Small intestine (tissue), 7 donors: ENCODE measurements around the gene ZNF311. TPM values are rescaled to one million over a fixed set of nuclear protein-coding genes. Genes with fewer than 3 reads are reported as not detected.
"Not testable (repeated sequence)": the region's sequence is repeated elsewhere in the genome, so short reads cannot be mapped to it uniquely, and the experiment has no call there.

Experiments
- DNase-seq, 2 donors: peaks; one replicate each; pipeline versions ENCODE4 v3.0.0 to v3.0.0-alpha.2; 2013
- FAIRE-seq: peaks from 2 replicates; lab custom pipeline; 2012; peaks lifted over from hg19 to GRCh38; lab: Jason Lieb, UNC
- H3K27ac ChIP-seq, 3 donors: one replicate each; pipeline ENCODE4 v1.5.1; 2013; ENCODE audit warnings: low read length in 2 of 3, mild to moderate bottlenecking in 2 of 3, control low read depth in 1 of 3, inconsistent platforms in 1 of 3, low read depth in 1 of 3, moderate library complexity in 1 of 3
- H3K27me3 ChIP-seq, 3 donors: one replicate each; pipeline ENCODE4 v1.6.1; 2013; ENCODE audit warnings: low read length in 3 of 3, inconsistent platforms in 1 of 3; ENCODE audit not compliant: control insufficient read depth in 3 of 3, insufficient read depth in 3 of 3
- H3K36me3 ChIP-seq, 3 donors: one replicate each; pipeline ENCODE4 v1.6.1; 2013; ENCODE audit warnings: low read length in 3 of 3, inconsistent platforms in 1 of 3, low read depth in 1 of 3, mild to moderate bottlenecking in 1 of 3, moderate library complexity in 1 of 3; ENCODE audit not compliant: control insufficient read depth in 3 of 3, insufficient read depth in 2 of 3
- H3K4me1 ChIP-seq, 3 donors: one replicate each; pipeline ENCODE4 v1.6.1; 2013; ENCODE audit warnings: low read length in 2 of 3, inconsistent platforms in 1 of 3, low read depth in 1 of 3, mild to moderate bottlenecking in 1 of 3, moderate library complexity in 1 of 3; ENCODE audit not compliant: control insufficient read depth in 3 of 3, insufficient read depth in 2 of 3
- H3K4me3 ChIP-seq, 3 donors: one replicate each; pipeline ENCODE4 v1.5.1; 2013; ENCODE audit warnings: low read length in 3 of 3, control low read depth in 1 of 3, inconsistent platforms in 1 of 3, low read depth in 1 of 3, mild to moderate bottlenecking in 1 of 3, moderate library complexity in 1 of 3
- H3K9me3 ChIP-seq, 2 donors: one replicate each; pipeline ENCODE4 v1.6.1; 2013; ENCODE audit warnings: low read depth in 1 of 2, low read length in 1 of 2; ENCODE audit not compliant: control insufficient read depth in 2 of 2, insufficient read depth in 1 of 2
- WGBS, 3 donors: extraction: QIAGEN DNeasy Blood & Tissue Kit; methylation state at CpG; one replicate each; pipeline ENCODE4 v1.1.7; 2013; 5-methylcytosine and 5-hydroxymethylcytosine counted together
- polyA plus RNA-seq, 4 donors: library from polyadenylated mRNA; stranded (reverse) in 3 of 4; unstranded in 1 of 4; fragments of 200-250 nt in 3 of 4; fragments of 120-200 nt in 1 of 4; gene quantifications; one replicate each; pipeline versions ENCODE4 v1.2.1 to v1.2.3, GENCODE V29; 2013
- donor health status: healthy with polysubstance abuse.
- donor health status: control.
- donor health status: control.
- donor health status: Bipolar disorder and iron deficiency.
- donor health status: healthy.

The ZNF311 gene
- polyA plus RNA-seq, 4 donors: 0.27 to 4.1 (median 0.86) TPM

- H3K27me3 ChIP-seq, H3K4me1 ChIP-seq, FAIRE-seq, H3K27ac ChIP-seq, DNase-seq, H3K36me3 ChIP-seq, H3K4me3 ChIP-seq: not testable (repeated sequence)
- 92 to 94% (median 92%) methylated on average over 21 of the region's 21 CpGs for WGBS, 3 donors
- H3K9me3 ChIP-seq: peaks cover 0 to 11% of the 10 kb centered on the region in 2 donors
Observed at GRCh38 chr6:28970056-28970455, 35.1 kb downstream of the ZNF311 start.

GRCh38 chr6:28969129-28969528 is 36.0 kb downstream of the ZNF311 start:
- no peaks in the 10 kb centered on the region for H3K27me3 ChIP-seq
- no peak for FAIRE-seq

GRCh38 chr6:28968476-28968875 is 36.6 kb downstream of the ZNF311 start:
- Histone ChIP-seq H3K4me1 (no peaks in the 10 kb centered on the region), H3K4me3 (no peak overlapping the region), H3K9me3 (peaks cover 0 to 11% of the 10 kb centered on the region in 2 donors), H3K27ac (no peak overlapping the region), H3K27me3 (no peaks in the 10 kb centered on the region), H3K36me3 (no peaks in the 10 kb centered on the region)
- FAIRE-seq: no peak
- WGBS, 3 donors: 73 to 85% (median 83%) methylated on average over 4 of the region's 4 CpGs
- no peak for DNase-seq

More at GRCh38 chr6:28969129-28969528, 36.0 kb downstream of the ZNF311 start:
- H3K9me3 ChIP-seq: peaks cover 0 to 11% of the 10 kb centered on the region in 2 donors
- no peaks in the 10 kb centered on the region for H3K36me3 ChIP-seq
- H3K4me1 ChIP-seq: no peaks in the 10 kb centered on the region
- H3K4me3 ChIP-seq: no peak overlapping the region
- 78 to 94% (median 93%) methylated on average over 15 of the region's 15 CpGs for WGBS, 3 donors
- no peak for DNase-seq
- no peak overlapping the region for H3K27ac ChIP-seq

GRCh38 chr6:28965706-28966105 is 39.4 kb downstream of the ZNF311 start:
- peaks cover 0 to 2% (median 0%) of the 10 kb centered on the region in 3 donors for H3K27me3 ChIP-seq
- H3K4me3 ChIP-seq: no peak overlapping the region
- DNase-seq (no peak), FAIRE-seq (no peak)
- H3K9me3 ChIP-seq: peaks cover 0 to 11% of the 10 kb centered on the region in 2 donors
- no peak overlapping the region for H3K27ac ChIP-seq
- no peaks in the 10 kb centered on the region for H3K4me1 ChIP-seq
- 88 to 93% (median 89%) methylated on average over 2 of the region's 2 CpGs for WGBS, 3 donors
- no peaks in the 10 kb centered on the region for H3K36me3 ChIP-seq

GRCh38 chr6:28960846-28961500 is 44.1 kb downstream of the ZNF311 start:
- no peak overlapping the region for H3K27ac ChIP-seq
- 51 to 78% (median 68%) methylated on average over 4 of the region's 4 CpGs for WGBS, 3 donors

GRCh38 chr6:28958561-28959243 is 46.4 kb downstream of the ZNF311 start:
- not testable (repeated sequence) for H3K27ac ChIP-seq, DNase-seq, H3K9me3 ChIP-seq, H3K36me3 ChIP-seq, FAIRE-seq, H3K4me3 ChIP-seq, H3K27me3 ChIP-seq, H3K4me1 ChIP-seq
- 84 to 90% (median 85%) methylated on average over 11 to 13 of the region's 13 CpGs for WGBS, 3 donors

More at GRCh38 chr6:28960846-28961500, 44.1 kb downstream of the ZNF311 start:
- Histone ChIP-seq H3K4me3 (no peak overlapping the region), H3K27me3 (peaks cover 0 to 2% (median 0%) of the 10 kb centered on the region in 3 donors), H3K36me3 (no peaks in the 10 kb centered on the region), H3K9me3 (no peaks in the 10 kb centered on the region), H3K4me1 (no peaks in the 10 kb centered on the region)
- FAIRE-seq: no peak
- peak in 1 of 2 donors; percentile 27 for DNase-seq

GRCh38 chr6:28957795-28958314 is 47.3 kb downstream of the ZNF311 start:
- DNase-seq, H3K9me3 ChIP-seq, H3K4me1 ChIP-seq, H3K27me3 ChIP-seq, H3K4me3 ChIP-seq, FAIRE-seq, H3K36me3 ChIP-seq, H3K27ac ChIP-seq: not testable (repeated sequence)
- 94 to 95% (median 94%) methylated on average over 17 to 24 of the region's 24 CpGs for WGBS, 3 donors

GRCh38 chr6:28956331-28956730 is 48.8 kb downstream of the ZNF311 start:
- Histone ChIP-seq H3K27ac (no peak overlapping the region), H3K4me3 (no peak overlapping the region), H3K27me3 (peaks cover 0 to 9% (median 5%) of the 10 kb centered on the region in 3 donors), H3K4me1 (no peaks in the 10 kb centered on the region), H3K36me3 (no peaks in the 10 kb centered on the region), H3K9me3 (no peaks in the 10 kb centered on the region)
- FAIRE-seq (no peak), DNase-seq (no peak)
- WGBS, 3 donors: 83 to 86% (median 86%) methylated on average over 3 of the region's 3 CpGs
